H1 (cell line): ENCODE measurements around the gene OR2F2. TPM values are rescaled to one million over a fixed set of nuclear protein-coding genes. Genes with fewer than 3 reads are reported as not detected.

ENCODE experiments used
- PHF8 ChIP-seq: fragments of 200-600 bp; sonication (generic); conservative IDR thresholded peaks from 2 replicates; pipeline ENCODE4 v1.7.1; 2012; ENCODE audit warnings: low read depth, mild to moderate bottlenecking, inconsistent platforms, low read length, moderate library complexity
- polyA plus RNA-seq, 7 experiments: library from polyadenylated mRNA; depleted of rRNA in 3 of 7; stranded (reverse) in 5 of 7; unstranded in 2 of 7; fragments of >200 nt in 5 of 7; fragments of 200-250 nt in 2 of 7; gene quantifications; 1 replicate in 5 of 7; 2 replicates in 1 of 7; 4 replicates in 1 of 7; pipeline versions ENCODE4 v1.2.1 to v1.2.3, GENCODE V29; 2011 to 2013; ENCODE audit warnings: missing spikeins in 2 of 7, mixed read lengths in 2 of 7
- total RNA-seq: library from RNA; stranded (reverse); fragmentation: NEBNext Ultra II Directional; extraction: Animal tissue kit (Norgen Biotek cat#: 25700); gene quantifications from 2 replicates; pipeline ENCODE4 v1.2.1, GENCODE V29; 2021

Gene OR2F2
- total and polyA plus RNA-seq, 2 of the 8 experiments (the other 6 are each of a cell fraction or from before 2014, with no cell fraction given): not detected

- TF ChIP-seq PHF8: no peak
These were observed 34.7 kb upstream of the OR2F2 start (continued) for GRCh38 chr7:143900230-143900766.
